Uterus (tissue), 2 donors: ENCODE data around the gene TTLL8.

Experiments
- CTCF ChIP-seq, 4 experiments: fragments of 200-600 bp in 2 of 4; fragments of 450-650 bp in 2 of 4; sonication (generic) in 2 of 4; IDR thresholded peaks; one replicate each; pipeline ENCODE4 v1.5.1; 2016 to 2019; ENCODE audit warnings: antibody characterized with exemption in 4 of 4, mild to moderate bottlenecking in 2 of 4, moderate library complexity in 1 of 4
- POLR2A ChIP-seq, 2 donors: fragments of 450-650 bp; IDR thresholded peaks; one replicate each; pipeline ENCODE4 v1.6.1; 2016; ENCODE audit warnings: antibody characterized with exemption in 2 of 2, mild to moderate bottlenecking in 1 of 2, moderate library complexity in 1 of 2

DNA sequence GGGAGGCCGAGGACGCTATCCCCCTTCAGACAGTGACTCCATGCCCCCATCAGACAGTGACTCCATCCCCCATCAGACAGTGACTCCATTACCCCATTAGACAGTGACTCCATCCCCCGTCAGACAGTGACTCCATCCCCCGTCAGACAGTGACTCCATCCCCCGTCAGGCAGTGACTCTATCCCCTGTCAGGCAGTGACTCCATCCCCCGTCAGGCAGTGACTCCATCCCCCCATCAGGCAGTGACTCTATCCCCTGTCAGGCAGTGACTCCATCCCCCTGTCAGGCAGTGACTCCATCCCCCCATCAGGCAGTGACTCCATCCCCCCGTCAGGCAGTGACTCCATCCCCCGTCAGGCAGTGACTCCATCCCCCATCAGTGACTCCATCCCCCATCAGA is 9.1 kb upstream of the TTLL8 start:
- TF ChIP-seq POLR2A (IDR thresholded peaks at IDR 0.05): no peak
- no peak for TF ChIP-seq CTCF (IDR thresholded peaks at IDR 0.05)
